Karpas-422 (cell line): ENCODE measurements around the gene HSF4. TPM values are rescaled to one million over a fixed set of nuclear protein-coding genes. Genes with fewer than 3 reads are reported as not detected.
A peak's percentile ranks its signal among the peaks of the same experiment; 100 is the strongest.

Source experiments
- DNase-seq: peaks from one replicate; pipeline ENCODE4 v3.0.0-alpha.2; 2015
- H2AFZ ChIP-seq: fragments of 200-600 bp; sonication (generic); 2 replicates; pipeline ENCODE4 v1.6.1; 2014; ENCODE audit warnings: antibody characterized with exemption, low read length, mixed read lengths
- H3K27ac ChIP-seq: fragments of 200-600 bp; sonication (generic); 2 replicates; pipeline ENCODE4 v1.5.1; 2014; ENCODE audit warnings: mild to moderate bottlenecking, low read length, moderate library complexity
- H3K27me3 ChIP-seq: fragments of 200-600 bp; sonication (generic); 2 replicates; pipeline ENCODE4 v1.6.1; 2014; ENCODE audit warnings: low read length, mixed read lengths
- H3K36me3 ChIP-seq: fragments of 200-600 bp; sonication (generic); 2 replicates; pipeline ENCODE4 v1.6.1; 2014; ENCODE audit warnings: low read length, mixed read lengths; ENCODE audit not compliant: insufficient read depth
- H3K4me1 ChIP-seq: fragments of 200-600 bp; sonication (generic); 2 replicates; pipeline ENCODE4 v1.6.1; 2014; ENCODE audit warnings: mild to moderate bottlenecking, low read length, mixed read lengths
- H3K4me2 ChIP-seq: fragments of 200-600 bp; sonication (generic); 2 replicates; pipeline ENCODE4 v1.6.1; 2014; ENCODE audit warnings: low read length, low read depth, mild to moderate bottlenecking; ENCODE audit not compliant: poor library complexity, severe bottlenecking
- H3K4me3 ChIP-seq: fragments of 200-600 bp; sonication (generic); 2 replicates; pipeline ENCODE4 v1.5.1; 2014; ENCODE audit warnings: mild to moderate bottlenecking, antibody characterized with exemption, low read length, mixed read lengths
- H3K79me2 ChIP-seq: fragments of 200-600 bp; sonication (generic); 2 replicates; pipeline ENCODE4 v1.6.1; 2014; ENCODE audit warnings: mild to moderate bottlenecking, low read length, mixed read lengths
- H3K9ac ChIP-seq: fragments of 200-600 bp; sonication (generic); 2 replicates; pipeline ENCODE4 v1.6.0; 2014; ENCODE audit warnings: low read length
- H3K9me2 ChIP-seq: fragments of 200-600 bp; sonication (generic), shearing (Covaris generic); replicated peaks from 2 replicates; pipeline ENCODE4 v1.6.0; 2014; ENCODE audit warnings: mild to moderate bottlenecking, low read length, moderate library complexity; ENCODE audit not compliant: insufficient read depth
- H3K9me3 ChIP-seq: fragments of 300-700, 200-600 bp; sonication (generic); 2 replicates; pipeline ENCODE4 v1.6.1; 2014; ENCODE audit warnings: low read length, mixed read lengths
- H4K20me1 ChIP-seq: fragments of 200-600 bp; sonication (generic); 2 replicates; pipeline ENCODE4 v1.6.1; 2014; ENCODE audit warnings: mild to moderate bottlenecking, antibody characterized with exemption, low read length, low read depth; ENCODE audit not compliant: insufficient read depth
- total RNA-seq: library from RNA; depleted of rRNA; stranded (reverse); fragments of >200 nt; shearing (Covaris generic); gene quantifications from 2 replicates; pipeline ENCODE4 v1.2.3, GENCODE V29; 2014; ENCODE audit warnings: low replicate concordance

Gene HSF4
- total RNA-seq, 1 experiment from 2014 or later: 12.4 TPM

DNA sequence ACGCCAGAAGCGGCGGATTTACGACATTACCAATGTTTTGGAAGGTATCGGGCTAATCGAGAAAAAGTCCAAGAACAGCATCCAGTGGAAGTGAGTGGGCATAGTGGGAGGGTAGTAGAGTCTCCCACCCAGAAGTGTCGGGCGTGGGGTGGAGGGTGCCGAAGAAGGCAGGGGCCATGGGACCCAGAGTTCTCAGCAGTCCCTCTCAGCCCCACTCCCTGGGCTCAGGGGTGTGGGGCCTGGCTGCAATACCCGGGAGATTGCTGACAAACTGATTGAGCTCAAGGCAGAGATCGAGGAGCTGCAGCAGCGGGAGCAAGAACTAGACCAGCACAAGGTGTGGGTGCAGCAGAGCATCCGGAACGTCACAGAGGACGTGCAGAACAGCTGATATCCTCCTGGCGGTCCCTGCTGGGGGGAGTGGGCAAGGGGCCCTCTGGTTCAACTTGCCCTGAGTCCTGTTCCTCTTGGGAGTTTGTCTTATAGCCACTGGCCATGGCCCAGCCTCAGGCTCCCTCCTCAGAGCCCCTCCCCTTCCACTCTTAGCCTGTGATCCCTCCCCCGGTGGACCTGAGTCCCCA, 28.3 kb downstream of the HSF4 start:
- Histone ChIP-seq H3K9me2 (no peaks in the 10 kb centered on the region), H3K4me2 (peak overlapping the region; percentile 99), H3K9me3 (no peaks in the 10 kb centered on the region), H2AFZ (no peak overlapping the region), H3K79me2 (peaks cover 26% of the 10 kb centered on the region), H3K27ac (peak overlapping the region; percentile 58; the same call in 1 of the 2 replicates), H3K27me3 (no peaks in the 10 kb centered on the region), H3K36me3 (peaks cover 12% of the 10 kb centered on the region; the same call in 1 of the 2 replicates), H3K4me1 (peaks cover 16% of the 10 kb centered on the region), H3K4me3 (peak overlapping the region; percentile 100), H3K9ac (peak overlapping the region; percentile 100), H4K20me1 (peaks cover 31% of the 10 kb centered on the region)
- peak; percentile 69 for DNase-seq

DNA sequence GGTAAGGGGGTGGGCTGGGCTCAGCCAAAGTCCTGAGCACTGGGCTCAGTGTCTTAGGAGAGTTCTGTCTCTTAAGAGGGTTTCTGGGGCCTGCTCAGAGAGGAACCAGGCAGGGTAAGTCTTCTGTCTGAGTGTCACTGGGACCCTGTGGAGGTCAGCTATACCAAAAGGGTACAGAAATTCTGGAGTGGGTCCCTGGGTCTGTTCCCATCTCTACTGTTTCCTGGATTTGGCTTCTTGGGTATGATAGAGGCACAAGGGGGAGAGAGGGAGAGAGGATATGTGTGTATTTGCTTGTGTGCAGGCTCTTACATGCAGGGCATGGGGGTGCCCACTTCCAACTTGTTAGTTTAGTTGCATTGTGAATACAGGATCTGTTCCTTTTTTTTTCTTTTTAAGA, 29.0 kb downstream of the HSF4 start:
- H3K79me2 ChIP-seq: peaks cover 26% of the 10 kb centered on the region
- H3K4me3 ChIP-seq: peak overlapping the region; percentile 100
- no peaks in the 10 kb centered on the region for H3K27me3 ChIP-seq
- no peak overlapping the region for H2AFZ ChIP-seq
- peaks cover 34% of the 10 kb centered on the region for H4K20me1 ChIP-seq
- no peaks in the 10 kb centered on the region for H3K9me2 ChIP-seq
- H3K27ac ChIP-seq: peak overlapping the region; percentile 5; the same call in 1 of the 2 replicates
- no peak for DNase-seq
- peak overlapping the region; percentile 100 for H3K9ac ChIP-seq
- H3K4me2 ChIP-seq: peak overlapping the region; percentile 99
- peaks cover 13% of the 10 kb centered on the region; the same call in 1 of the 2 replicates for H3K36me3 ChIP-seq
- H3K4me1 ChIP-seq: peaks cover 16% of the 10 kb centered on the region
- H3K9me3 ChIP-seq: no peaks in the 10 kb centered on the region

DNA sequence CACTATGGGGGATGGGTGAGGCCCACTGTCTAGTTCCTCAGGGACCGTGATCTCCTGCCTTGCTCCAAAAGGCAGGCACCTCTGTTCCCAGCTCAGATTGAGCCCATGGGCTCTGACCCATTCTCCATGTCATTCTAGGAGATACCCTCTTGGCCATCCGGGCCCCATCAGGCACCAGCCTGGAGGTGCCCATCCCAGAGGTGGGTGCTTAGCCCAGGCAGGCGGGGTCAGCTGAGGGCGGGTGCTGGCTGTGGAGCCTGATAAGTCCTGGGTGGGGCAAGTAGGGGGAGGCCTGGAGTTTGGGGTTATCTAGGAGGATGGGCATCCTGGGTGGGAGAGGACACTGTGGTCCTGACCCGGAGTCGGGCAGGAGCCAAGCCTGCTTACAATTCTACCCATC, 29.7 kb downstream of the HSF4 start:
- Histone ChIP-seq H2AFZ (no peak overlapping the region), H3K27ac (no peak overlapping the region), H3K36me3 (peaks cover 15% of the 10 kb centered on the region), H3K79me2 (peaks cover 26% of the 10 kb centered on the region), H3K4me1 (peaks cover 16% of the 10 kb centered on the region), H3K4me3 (no peak overlapping the region), H3K27me3 (no peaks in the 10 kb centered on the region), H3K9ac (peak overlapping the region; percentile 100; the same call in 1 of the 2 replicates), H4K20me1 (peaks cover 34% of the 10 kb centered on the region), H3K9me3 (no peaks in the 10 kb centered on the region), H3K4me2 (peak overlapping the region; percentile 99), H3K9me2 (no peaks in the 10 kb centered on the region)
- DNase-seq: no peak

DNA sequence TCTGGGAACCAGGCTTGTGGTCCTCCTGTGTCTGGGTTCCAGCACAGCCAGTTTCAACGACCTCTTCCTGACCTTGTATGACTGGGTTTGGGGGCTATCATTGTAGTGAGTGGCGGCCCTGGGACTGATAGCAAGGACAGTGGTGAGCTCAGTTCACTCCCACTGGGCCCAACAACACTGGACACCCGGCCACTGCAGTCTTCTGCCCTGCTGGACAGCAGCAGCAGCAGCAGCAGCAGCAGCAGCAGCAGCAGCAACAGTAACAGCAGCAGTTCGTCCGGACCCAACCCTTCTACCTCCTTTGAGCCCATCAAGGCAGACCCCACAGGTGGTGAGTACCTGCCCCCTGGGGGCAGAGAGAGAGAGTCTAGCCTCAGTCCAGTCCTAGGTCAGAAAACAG, 31.1 kb downstream of the HSF4 start:
- Histone ChIP-seq H3K27ac (no peak overlapping the region), H3K9ac (no peak overlapping the region), H3K27me3 (no peaks in the 10 kb centered on the region), H3K36me3 (peaks cover 15% of the 10 kb centered on the region), H3K9me2 (no peaks in the 10 kb centered on the region), H3K4me1 (peaks cover 16% of the 10 kb centered on the region), H4K20me1 (peaks cover 34% of the 10 kb centered on the region), H3K4me2 (no peak overlapping the region), H3K79me2 (peaks cover 26% of the 10 kb centered on the region), H3K4me3 (no peak overlapping the region), H3K9me3 (no peaks in the 10 kb centered on the region), H2AFZ (no peak overlapping the region)
- no peak for DNase-seq

DNA sequence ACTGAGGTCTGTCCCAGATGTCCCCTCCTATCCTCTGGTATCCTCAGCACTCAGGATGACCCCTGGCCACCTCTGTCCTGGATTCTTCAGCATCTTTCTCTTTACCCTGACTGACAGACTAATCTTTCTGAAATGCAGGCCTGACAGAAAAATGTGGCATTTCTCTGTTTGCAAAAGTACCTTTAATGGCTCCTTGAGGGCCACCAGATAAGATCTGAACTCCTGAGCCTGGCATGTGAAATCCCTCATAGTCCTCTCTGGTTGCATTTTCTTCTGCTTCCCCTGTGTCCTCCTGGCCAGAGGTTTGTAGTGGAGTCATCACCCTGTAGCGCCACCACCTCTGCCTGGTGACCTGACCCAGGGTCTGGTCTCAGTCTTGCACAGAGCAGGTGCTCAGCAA, 32.3 kb downstream of the HSF4 start:
- Histone ChIP-seq H3K4me3 (no peak overlapping the region), H3K27me3 (no peaks in the 10 kb centered on the region), H3K36me3 (peaks cover 17% of the 10 kb centered on the region), H3K4me1 (peaks cover 16% of the 10 kb centered on the region), H3K4me2 (no peak overlapping the region), H3K27ac (no peak overlapping the region), H3K79me2 (peaks cover 26% of the 10 kb centered on the region), H4K20me1 (peaks cover 34% of the 10 kb centered on the region), H3K9me3 (no peaks in the 10 kb centered on the region), H3K9me2 (no peaks in the 10 kb centered on the region), H2AFZ (no peak overlapping the region), H3K9ac (no peak overlapping the region)
- DNase-seq: no peak

DNA sequence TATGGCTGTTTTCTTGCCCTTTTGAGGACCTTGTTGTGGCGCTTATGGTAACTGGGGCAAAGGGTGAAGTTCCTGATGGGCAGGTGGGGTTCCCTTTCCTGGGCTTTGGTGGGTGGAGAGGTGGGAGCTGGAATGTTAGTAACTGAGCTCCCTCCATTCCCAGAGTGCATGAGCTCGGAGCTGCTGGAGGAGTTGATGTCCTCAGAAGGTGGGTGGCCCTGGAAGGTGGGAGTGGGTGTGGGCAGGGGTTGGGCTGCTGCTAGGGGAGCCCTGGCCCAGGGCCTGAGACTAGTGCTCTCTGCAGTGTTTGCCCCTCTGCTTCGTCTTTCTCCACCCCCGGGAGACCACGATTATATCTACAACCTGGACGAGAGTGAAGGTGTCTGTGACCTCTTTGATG, 33.2 kb downstream of the HSF4 start:
- peaks cover 28% of the 10 kb centered on the region for H4K20me1 ChIP-seq
- H3K9me3 ChIP-seq: no peaks in the 10 kb centered on the region
- H2AFZ ChIP-seq: no peak overlapping the region
- no peaks in the 10 kb centered on the region for H3K9me2 ChIP-seq
- DNase-seq: no peak
- H3K27ac ChIP-seq: no peak overlapping the region
- H3K36me3 ChIP-seq: peaks cover 17% of the 10 kb centered on the region
- H3K79me2 ChIP-seq: peaks cover 19% of the 10 kb centered on the region
- H3K27me3 ChIP-seq: no peaks in the 10 kb centered on the region
- H3K4me1 ChIP-seq: peaks cover 16% of the 10 kb centered on the region
- H3K4me2 ChIP-seq: no peak overlapping the region
- no peak overlapping the region for H3K9ac ChIP-seq
- H3K4me3 ChIP-seq: no peak overlapping the region

DNA sequence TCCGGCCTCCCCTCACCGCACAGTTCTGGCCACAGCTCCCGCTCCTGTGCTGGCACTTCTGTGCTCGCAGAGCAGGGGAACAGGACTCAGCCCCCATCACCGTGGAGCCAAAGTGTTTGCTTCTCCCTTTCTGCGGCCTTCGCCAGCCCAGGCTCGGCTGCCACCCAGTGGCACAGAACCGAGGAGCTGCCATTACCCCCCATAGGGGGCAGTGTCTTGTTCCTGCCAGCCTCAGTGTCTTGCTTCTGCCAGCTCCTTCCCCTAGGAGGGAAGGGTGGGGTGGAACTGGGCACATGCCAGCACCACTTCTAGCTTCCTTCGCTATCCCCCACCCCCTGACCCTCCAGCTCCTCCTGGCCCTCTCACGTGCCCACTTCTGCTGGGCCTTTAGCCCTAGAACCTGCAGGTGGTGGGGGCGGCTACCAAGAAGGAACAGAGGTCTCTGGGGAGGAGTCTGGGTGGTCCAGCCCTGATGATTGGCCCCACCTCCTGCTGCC, 33.7 kb downstream of the HSF4 start:
- Histone ChIP-seq H3K27ac (no peak overlapping the region), H3K79me2 (peaks cover 13% of the 10 kb centered on the region), H3K9me2 (no peaks in the 10 kb centered on the region), H3K27me3 (no peaks in the 10 kb centered on the region), H3K4me2 (no peak overlapping the region), H3K9me3 (no peaks in the 10 kb centered on the region), H3K4me1 (peaks cover 10% of the 10 kb centered on the region), H3K4me3 (no peak overlapping the region), H4K20me1 (peaks cover 22% of the 10 kb centered on the region), H2AFZ (no peak overlapping the region), H3K9ac (no peak overlapping the region), H3K36me3 (peaks cover 16% of the 10 kb centered on the region)
- peak; percentile 82 for DNase-seq

DNA sequence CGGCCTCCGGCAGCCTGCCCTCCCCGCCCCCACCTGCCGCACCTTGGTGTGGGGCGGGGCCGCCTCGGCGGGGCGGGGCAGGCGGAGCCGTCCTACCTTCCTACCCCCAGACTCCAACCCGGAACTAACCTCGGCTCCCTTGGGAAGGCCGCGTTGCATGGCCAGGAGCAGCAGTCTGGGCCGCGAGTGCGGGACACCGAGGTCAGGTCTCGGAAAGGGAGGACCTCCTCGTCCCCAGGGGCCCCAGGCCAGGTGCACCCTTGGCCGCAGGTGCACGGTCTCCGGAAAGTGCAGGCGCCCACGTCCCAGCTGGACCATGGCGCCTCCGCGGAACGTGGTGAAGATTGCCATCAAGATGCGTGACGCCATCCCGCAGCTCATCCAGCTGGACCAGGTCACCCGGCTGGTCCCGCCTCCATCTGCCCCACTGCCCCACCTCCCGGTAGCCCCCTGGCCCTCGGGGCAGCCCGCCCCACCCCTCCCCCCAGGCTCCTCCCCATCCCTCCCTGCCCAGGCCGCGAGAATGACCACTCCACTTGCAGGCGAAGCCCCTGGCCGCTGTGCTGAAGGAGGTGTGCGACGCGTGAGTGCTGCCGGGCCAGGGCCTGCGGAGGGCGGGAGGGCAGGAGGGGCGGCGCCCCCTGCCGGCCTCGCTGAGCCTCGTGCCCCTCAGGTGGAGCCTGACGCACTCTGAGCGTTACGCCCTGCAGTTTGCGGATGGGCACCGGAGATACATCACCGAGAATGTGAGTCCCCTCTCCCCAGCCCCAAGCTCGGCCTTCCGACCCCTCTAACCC, 34.7 kb downstream of the HSF4 start, which contains the start of gene ELMO3:
Gene ELMO3 (plus strand): TSS at position 121 of the 797 bp plus-strand sequence. CDS start 196 bp downstream, at position 317.
- DNase-seq: no peak
- Histone ChIP-seq H3K27me3 (no peaks in the 10 kb centered on the region), H3K4me3 (no peak within 1 kb of the TSS), H3K9me3 (no peaks in the 10 kb centered on the region), H3K4me1 (peaks cover under 1% of the 10 kb centered on the region; the same call in 1 of the 2 replicates), H3K27ac (no peak within 1 kb of the TSS), H3K79me2 (peaks cover 4% of the 10 kb centered on the region), H3K4me2 (no peak within 1 kb of the TSS), H3K9me2 (no peaks in the 10 kb centered on the region), H2AFZ (no peak within 1 kb of the TSS), H3K36me3 (peaks cover 8% of the 10 kb centered on the region; the same call in 1 of the 2 replicates), H3K9ac (no peak within 1 kb of the TSS), H4K20me1 (peaks cover 13% of the 10 kb centered on the region)
